A673 (cell line): ENCODE measurements around the gene ZSCAN12. TPM values are rescaled to one million over a fixed set of nuclear protein-coding genes. Genes with fewer than 3 reads are reported as not detected.
"Not testable (repeated sequence)": the region's sequence is repeated elsewhere in the genome, so short reads cannot be mapped to it uniquely, and the experiment has no call there.

Experiments used
- BruUV-seq: library from RNA; stranded (reverse); fragments of 400-500 nt; replicated peaks from 2 replicates; lab custom pipeline; 2021; lab: Mats Ljungman, UMichigan
- CTCF ChIA-PET: fragments of 300-600 bp; sonication (Branson Sonifier 250); formaldehyde crosslinking; loops from one replicate; lab custom pipeline; 2022; ENCODE audit warnings: antibody characterized with exemption; lab: Charles Lee
- POLR2A ChIA-PET: fragments of 300-600 bp; sonication (Branson Sonifier 250); formaldehyde crosslinking; loops from one replicate; lab custom pipeline; 2022; ENCODE audit warnings: antibody characterized with exemption; ENCODE audit not compliant: low non-redundant PET; lab: Charles Lee
- DNase-seq: peaks from one replicate; pipeline ENCODE4 v3.0.0-alpha.2; 2015; ENCODE audit warnings: low spot score
- H3K27ac ChIP-seq: fragments of 200-600 bp; sonication (generic); 2 replicates; pipeline ENCODE4 v1.5.1; 2016; ENCODE audit warnings: mixed run types, low read depth, mild to moderate bottlenecking, mixed read lengths, antibody characterized with exemption, low read length; ENCODE audit not compliant: poor library complexity, severe bottlenecking
- H3K27me3 ChIP-seq: fragments of 200-600 bp; sonication (generic); replicated peaks from 2 replicates; pipeline ENCODE4 v1.6.1; 2017; ENCODE audit warnings: mixed run types, low read depth, mild to moderate bottlenecking, mixed read lengths, antibody characterized with exemption, low read length; ENCODE audit not compliant: insufficient read depth, poor library complexity
- H3K36me3 ChIP-seq: fragments of 200-600 bp; sonication (generic); 2 replicates; pipeline ENCODE4 v1.6.1; 2016; ENCODE audit warnings: mixed run types, mild to moderate bottlenecking, mixed read lengths, antibody characterized with exemption, low read length; ENCODE audit not compliant: insufficient read depth, poor library complexity, severe bottlenecking
- H3K4me1 ChIP-seq: fragments of 200-600 bp; sonication (generic); 2 replicates; pipeline ENCODE4 v1.6.1; 2017; ENCODE audit warnings: mixed run types, mild to moderate bottlenecking, mixed read lengths, antibody characterized with exemption, low read length; ENCODE audit not compliant: insufficient read depth, poor library complexity, severe bottlenecking
- H3K4me3 ChIP-seq: fragments of 200-600 bp; sonication (generic); 2 replicates; pipeline ENCODE4 v1.5.1; 2016; ENCODE audit warnings: low read depth, mixed run types, mild to moderate bottlenecking, mixed read lengths, low read length; ENCODE audit not compliant: poor library complexity, severe bottlenecking
- H3K9me3 ChIP-seq: fragments of 200-600 bp; sonication (generic); 2 replicates; pipeline ENCODE4 v1.6.1; 2016; ENCODE audit warnings: mixed run types, low read depth, mild to moderate bottlenecking, mixed read lengths, antibody characterized with exemption, low read length; ENCODE audit not compliant: poor library complexity, severe bottlenecking
- EZH2 ChIP-seq: fragments of 200-600 bp; sonication (generic); IDR thresholded peaks from 2 replicates; pipeline ENCODE4 v1.6.1; 2017; ENCODE audit warnings: borderline replicate concordance, low read depth, mild to moderate bottlenecking, mixed read lengths, antibody characterized with exemption, low read length; ENCODE audit not compliant: poor library complexity, severe bottlenecking
- intact Hi-C: fragments of 100-400 bp; cut with micrococcal nuclease; formaldehyde crosslinking; loops from one replicate; pipeline ENCODE4 v1.10.0; 2022; ENCODE audit not compliant: unreplicated experiment
- total RNA-seq: library from RNA; stranded (reverse); gene quantifications from 2 replicates; pipeline ENCODE4 v1.2.3, GENCODE V29; 2021
- TF ChIP-seq, protein P1 (sequence below): fragments of 300-800, 200-600 bp; sonication (generic); conservative IDR thresholded peaks from 2 replicates; pipeline ENCODE4 v1.5.1; 2017; ENCODE audit warnings: low read depth, mild to moderate bottlenecking, antibody characterized with exemption, low read length, moderate library complexity, mixed read lengths

The ZSCAN12 gene
- total RNA-seq, 1 experiment from 2014 or later, result 13.1 TPM

GRCh38 chr6:28370440-28370839, 29.1 kb downstream of the ZSCAN12 start:
- Histone ChIP-seq H3K27ac (no peak overlapping the region), H3K4me3 (no peak overlapping the region), H3K4me1 (no peaks in the 10 kb centered on the region), H3K36me3 (no peaks in the 10 kb centered on the region), H3K9me3 (no peaks in the 10 kb centered on the region), H3K27me3 (no peaks in the 10 kb centered on the region)
- CTCF ChIA-PET, result no interaction called here
- BruUV-seq, result no TSS peak
- DNase-seq, result no peak
- POLR2A ChIA-PET, result no interaction called here
- intact Hi-C loops, result no loop called here
- no peak for TF ChIP-seq EZH2
- TF ChIP-seq, protein P1, sequence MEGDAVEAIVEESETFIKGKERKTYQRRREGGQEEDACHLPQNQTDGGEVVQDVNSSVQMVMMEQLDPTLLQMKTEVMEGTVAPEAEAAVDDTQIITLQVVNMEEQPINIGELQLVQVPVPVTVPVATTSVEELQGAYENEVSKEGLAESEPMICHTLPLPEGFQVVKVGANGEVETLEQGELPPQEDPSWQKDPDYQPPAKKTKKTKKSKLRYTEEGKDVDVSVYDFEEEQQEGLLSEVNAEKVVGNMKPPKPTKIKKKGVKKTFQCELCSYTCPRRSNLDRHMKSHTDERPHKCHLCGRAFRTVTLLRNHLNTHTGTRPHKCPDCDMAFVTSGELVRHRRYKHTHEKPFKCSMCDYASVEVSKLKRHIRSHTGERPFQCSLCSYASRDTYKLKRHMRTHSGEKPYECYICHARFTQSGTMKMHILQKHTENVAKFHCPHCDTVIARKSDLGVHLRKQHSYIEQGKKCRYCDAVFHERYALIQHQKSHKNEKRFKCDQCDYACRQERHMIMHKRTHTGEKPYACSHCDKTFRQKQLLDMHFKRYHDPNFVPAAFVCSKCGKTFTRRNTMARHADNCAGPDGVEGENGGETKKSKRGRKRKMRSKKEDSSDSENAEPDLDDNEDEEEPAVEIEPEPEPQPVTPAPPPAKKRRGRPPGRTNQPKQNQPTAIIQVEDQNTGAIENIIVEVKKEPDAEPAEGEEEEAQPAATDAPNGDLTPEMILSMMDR, result no peak

GRCh38 chr6:28369463-28369862, 30.1 kb downstream of the ZSCAN12 start:
- TF ChIP-seq EZH2, result no peak
- TF ChIP-seq, protein P1, result no peak
- no peaks in the 10 kb centered on the region for H3K9me3 ChIP-seq
- no peaks in the 10 kb centered on the region for H3K27me3 ChIP-seq
- CTCF ChIA-PET, result no interaction called here
- no TSS peak for BruUV-seq
- POLR2A ChIA-PET, result no interaction called here
- no peak for DNase-seq
- peaks cover 6% of the 10 kb centered on the region for H3K36me3 ChIP-seq
- no peak overlapping the region for H3K4me3 ChIP-seq
- intact Hi-C loops, result no loop called here
- no peaks in the 10 kb centered on the region for H3K4me1 ChIP-seq
- no peak overlapping the region for H3K27ac ChIP-seq

GRCh38 chr6:28368522-28368921, 31.0 kb downstream of the ZSCAN12 start:
- TF ChIP-seq, protein P1, result no peak
- no peak for TF ChIP-seq EZH2
- H3K36me3 ChIP-seq, result peaks cover 7% of the 10 kb centered on the region
- no peaks in the 10 kb centered on the region for H3K4me1 ChIP-seq
- H3K4me3 ChIP-seq, result no peak overlapping the region
- ChIA-PET CTCF (no interaction called here), POLR2A (no interaction called here)
- no peak overlapping the region for H3K27ac ChIP-seq
- H3K9me3 ChIP-seq, result no peaks in the 10 kb centered on the region
- BruUV-seq, result no TSS peak
- no peak for DNase-seq
- no peaks in the 10 kb centered on the region for H3K27me3 ChIP-seq
- intact Hi-C loops, result no loop called here

DNA sequence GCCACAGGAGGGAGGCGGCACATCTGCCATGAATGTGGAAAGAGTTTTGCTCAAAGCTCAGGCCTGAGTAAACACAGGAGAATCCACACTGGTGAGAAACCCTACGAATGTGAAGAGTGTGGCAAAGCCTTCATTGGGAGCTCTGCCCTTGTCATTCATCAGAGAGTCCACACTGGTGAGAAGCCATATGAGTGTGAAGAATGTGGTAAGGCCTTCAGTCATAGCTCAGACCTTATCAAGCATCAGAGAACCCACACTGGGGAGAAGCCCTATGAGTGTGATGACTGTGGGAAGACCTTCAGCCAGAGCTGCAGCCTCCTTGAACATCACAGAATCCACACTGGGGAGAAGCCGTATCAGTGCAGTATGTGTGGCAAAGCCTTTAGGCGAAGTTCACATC, 34.0 kb downstream of the ZSCAN12 start:
- CTCF ChIA-PET, H3K27ac ChIP-seq, BruUV-seq, H3K4me3 ChIP-seq, intact Hi-C loops, DNase-seq, POLR2A ChIA-PET, H3K4me1 ChIP-seq, H3K9me3 ChIP-seq, H3K27me3 ChIP-seq: not testable (repeated sequence)
- H3K36me3 ChIP-seq, result peaks cover 14% of the 10 kb centered on the region
